ENCODE measurements around the gene POLG2.

- TF ChIP-seq CTCF (IDR thresholded peaks at IDR 0.05) (no peak), ZFX (IDR thresholded peaks at IDR 0.05; ENCODE audit: borderline replicate concordance) (no peak)
Observed at GRCh38 chr17:64498308-64499203, 1.7 kb upstream of the POLG2 start.
